A549 (cell line): ENCODE data around the gene GIMD1.
A peak's percentile ranks its signal among the peaks of the same experiment; 100 is the strongest.

Source experiments
- CTCF ChIP-seq: fragments of >200 bp; sonication (Bioruptor Twin); formaldehyde crosslinking; IDR thresholded peaks from 3 replicates; pipeline ENCODE4 v1.5.1; 2016
- MAFK ChIP-seq: fragments of 450-650 bp; IDR thresholded peaks from 2 replicates; pipeline ENCODE4 v1.6.1; 2014; ENCODE audit not compliant: partially characterized antibody
- POLR2A ChIP-seq: IDR thresholded peaks from 2 replicates; pipeline ENCODE4 v1.6.1; 2012; ENCODE audit warnings: mild to moderate bottlenecking, low read length
- USF2 ChIP-seq: fragments of 450-650 bp; IDR thresholded peaks from 2 replicates; pipeline ENCODE4 v1.6.1; 2014; ENCODE audit warnings: antibody characterized with exemption

DNA sequence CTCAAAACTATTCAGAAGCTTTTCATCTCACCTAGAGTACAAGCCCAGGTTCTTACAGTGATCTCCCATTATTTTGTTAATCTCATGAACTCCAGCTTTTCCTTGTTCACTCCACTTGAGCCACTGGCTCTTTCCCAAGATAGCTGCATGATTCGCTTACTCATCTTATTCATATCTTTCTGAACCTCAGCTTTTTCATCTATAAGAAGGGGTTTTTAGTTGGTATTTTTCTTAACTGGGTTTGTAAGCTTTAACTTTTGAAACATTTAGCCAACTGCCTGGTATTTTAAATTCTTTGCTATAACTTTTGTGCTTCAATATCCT, 24.0 kb downstream of the GIMD1 start:
- no peak for TF ChIP-seq POLR2A
- no peak for TF ChIP-seq USF2
- TF ChIP-seq CTCF: no peak
- TF ChIP-seq MAFK: peak; percentile 35
